NCI-H146 treated with DMSO at 0.1 percent for 48 hours (cell line): ENCODE results near the gene SNPH.
"Not testable (repeated sequence)": the region's sequence is repeated elsewhere in the genome, so short reads cannot be mapped to it uniquely, and the experiment has no call there.

Experiments used
- DNase-seq: peaks from one replicate; lab custom pipeline; 2025; ENCODE audit not compliant: unreplicated experiment; lab: John Stamatoyannopoulos, UW

SNPH gene

GRCh38 chr20:1336699-1337367 lies 70.7 kb downstream of the SNPH start:
- DNase-seq: no peak

- DNase-seq: no peak
Measured at GRCh38 chr20:1337441-1337840, 71.3 kb downstream of the SNPH start.

- DNase-seq: no peak
Measured at GRCh38 chr20:1338096-1338495, 72.0 kb downstream of the SNPH start.

- DNase-seq: no peak
Measured at GRCh38 chr20:1338801-1339200, 72.7 kb downstream of the SNPH start.

- no peak for DNase-seq
Measured at GRCh38 chr20:1341561-1342265, 75.6 kb downstream of the SNPH start.

GRCh38 chr20:1343446-1344124 lies 77.5 kb downstream of the SNPH start:
- DNase-seq: not testable (repeated sequence)

GRCh38 chr20:1345030-1345755 lies 79.1 kb downstream of the SNPH start:
- DNase-seq: no peak

GRCh38 chr20:1345756-1346093 lies 79.6 kb downstream of the SNPH start:
- no peak for DNase-seq

GRCh38 chr20:1346315-1346969 lies 80.3 kb downstream of the SNPH start:
- no peak for DNase-seq

- DNase-seq: no peak
Measured at GRCh38 chr20:1353956-1354355, 87.9 kb downstream of the SNPH start.

- no peak for DNase-seq
Measured at GRCh38 chr20:1357921-1358671, 92.0 kb downstream of the SNPH start.
